Ecto neural progenitor cell (in vitro differentiated cells): ENCODE measurements around the gene TNFSF15.
"Not testable (repeated sequence)": the region's sequence is repeated elsewhere in the genome, so short reads cannot be mapped to it uniquely, and the experiment has no call there.

Experiments used
- DNase-seq: peaks from one replicate; pipeline ENCODE4 v3.0.0-alpha.2; 2018; ENCODE audit warnings: low spot score

Gene TNFSF15

DNA sequence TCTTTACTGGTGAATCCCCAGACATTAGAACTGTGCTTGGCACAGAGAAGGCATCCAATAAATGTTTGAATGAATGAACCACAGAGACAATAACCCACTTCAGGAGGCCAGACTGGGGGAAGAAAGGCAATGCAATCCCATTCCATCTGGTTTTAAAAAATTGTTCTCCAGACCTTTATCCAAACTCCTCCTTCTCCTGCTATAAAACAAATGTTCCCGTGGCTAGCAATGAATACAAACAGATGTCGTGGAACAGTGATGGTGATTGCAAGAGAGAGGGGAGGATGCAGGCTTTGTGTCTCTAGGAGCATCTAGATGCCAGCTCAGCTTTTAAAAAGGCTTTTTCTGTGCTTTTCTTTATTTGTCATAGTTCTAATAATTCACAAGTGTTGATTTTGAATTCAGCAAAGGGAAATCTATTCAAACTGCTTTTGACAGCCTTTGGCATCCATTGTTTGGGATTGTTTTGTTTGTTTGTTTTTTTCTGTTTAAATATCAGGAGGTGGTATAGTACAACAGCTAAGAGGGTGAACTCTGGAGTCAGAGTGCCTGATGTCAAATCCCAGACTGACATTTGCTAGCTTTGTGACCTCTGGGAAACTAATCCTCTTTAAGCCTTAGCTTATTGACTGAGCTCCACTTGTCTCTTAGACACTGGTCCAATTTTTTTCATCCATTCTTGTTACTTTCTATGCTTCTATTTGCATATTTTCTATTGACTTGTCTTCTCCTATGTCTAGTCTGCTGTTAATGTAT is 59.1 kb downstream of the TNFSF15 start:
- no peak for DNase-seq

DNA sequence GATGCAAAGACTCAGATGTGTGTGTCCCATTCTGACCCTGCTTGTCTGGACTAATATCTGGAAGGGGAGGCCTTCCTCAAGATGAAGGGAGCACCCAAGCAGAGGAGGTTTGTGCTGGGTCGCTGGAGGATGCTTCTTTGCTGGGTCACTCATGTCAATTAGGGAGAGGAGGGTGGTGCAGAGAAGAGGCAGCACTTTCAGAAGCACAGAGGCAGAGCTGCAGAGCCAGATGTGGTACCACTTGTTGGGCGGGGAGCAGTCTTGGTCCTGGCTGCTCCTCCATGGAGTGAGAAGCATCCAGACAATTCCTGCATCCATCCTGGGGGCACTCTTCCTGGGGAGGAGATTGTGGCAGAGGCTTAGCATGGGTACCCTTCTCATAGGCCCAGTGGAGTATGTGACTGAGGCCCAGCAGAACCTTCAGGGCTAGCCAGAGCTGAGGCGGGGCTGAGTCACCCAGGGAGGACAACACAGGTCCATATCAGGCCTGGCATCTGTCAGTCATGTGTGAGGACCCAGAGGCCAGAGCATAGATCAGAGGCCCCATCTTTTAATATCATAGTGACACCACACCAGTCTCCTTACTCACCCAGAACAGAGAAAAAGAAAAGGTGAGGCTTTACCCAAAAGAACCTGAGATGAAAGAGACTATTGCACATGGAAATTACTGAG is 59.8 kb downstream of the TNFSF15 start:
- DNase-seq, result no peak

DNA sequence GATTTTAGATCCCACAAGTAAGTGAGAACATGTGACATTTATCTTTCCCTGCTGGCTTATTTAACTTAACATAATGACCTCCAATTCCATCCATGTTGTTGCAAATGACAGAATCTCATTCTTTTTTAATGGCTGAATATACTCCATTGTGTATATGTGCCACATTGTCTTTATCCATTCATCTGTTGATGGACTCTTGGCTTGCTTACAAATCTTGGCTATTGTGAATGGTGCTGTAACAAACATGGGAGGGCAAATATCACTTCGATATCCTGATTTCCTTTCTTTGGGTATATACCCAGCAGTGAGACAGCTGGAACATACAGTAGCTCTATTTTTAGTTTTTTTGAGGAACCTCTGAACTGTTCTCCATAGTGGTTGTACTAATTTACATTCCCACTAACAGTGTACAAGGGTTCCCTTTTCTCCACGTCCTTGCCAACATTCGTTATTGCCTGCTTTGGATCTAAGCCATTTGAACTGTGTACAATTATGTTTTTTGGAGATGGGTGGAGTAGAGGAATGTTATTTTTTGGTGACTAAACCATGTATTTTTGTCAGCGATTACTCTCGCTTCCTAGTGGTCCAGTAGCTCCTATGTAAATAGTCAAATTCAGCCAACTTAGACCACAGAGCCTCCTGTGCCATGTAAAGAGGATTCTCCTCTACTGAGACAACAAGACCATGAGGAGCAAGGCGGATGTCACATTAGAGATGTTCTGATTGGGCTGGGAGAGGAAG is 60.6 kb downstream of the TNFSF15 start:
- DNase-seq, result no peak

DNA sequence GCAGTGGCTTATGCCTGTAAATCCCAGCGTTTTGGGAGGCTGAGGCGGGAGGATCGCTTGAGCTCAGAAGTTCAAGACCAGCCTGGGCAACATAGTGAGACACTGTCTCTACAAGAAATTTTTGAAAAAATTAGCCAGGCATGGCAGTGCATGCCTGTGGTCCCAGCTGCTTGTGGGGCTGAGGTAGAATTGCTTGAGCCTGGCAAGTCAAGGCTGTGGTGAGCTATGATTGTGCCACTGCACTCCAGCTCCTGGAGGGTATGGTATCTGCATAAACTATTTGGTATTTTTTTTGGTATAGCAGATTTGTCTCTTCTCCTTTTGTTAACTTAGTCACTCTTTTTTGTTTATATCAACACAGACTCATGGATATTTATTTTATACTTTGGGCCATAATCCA is 62.4 kb downstream of the TNFSF15 start:
- no peak for DNase-seq

DNA sequence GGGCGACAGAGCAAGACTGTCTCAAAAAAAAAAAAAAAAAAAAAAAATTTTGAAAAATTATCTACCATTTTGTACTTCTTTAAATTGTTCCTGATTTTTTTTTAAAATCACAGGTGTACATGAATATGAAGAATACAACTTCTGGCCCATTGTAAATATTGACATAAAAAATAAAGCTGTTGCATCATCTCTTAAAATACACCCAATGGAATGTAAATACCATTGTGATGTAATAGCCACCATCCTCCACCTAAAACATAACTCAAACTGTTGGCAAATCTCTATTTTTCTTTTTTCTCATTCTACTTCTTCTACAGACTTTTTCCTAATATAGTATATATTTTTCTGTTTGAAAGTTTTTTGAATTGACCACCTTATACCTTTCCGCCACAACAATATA is 62.9 kb downstream of the TNFSF15 start:
- DNase-seq, result no peak

DNA sequence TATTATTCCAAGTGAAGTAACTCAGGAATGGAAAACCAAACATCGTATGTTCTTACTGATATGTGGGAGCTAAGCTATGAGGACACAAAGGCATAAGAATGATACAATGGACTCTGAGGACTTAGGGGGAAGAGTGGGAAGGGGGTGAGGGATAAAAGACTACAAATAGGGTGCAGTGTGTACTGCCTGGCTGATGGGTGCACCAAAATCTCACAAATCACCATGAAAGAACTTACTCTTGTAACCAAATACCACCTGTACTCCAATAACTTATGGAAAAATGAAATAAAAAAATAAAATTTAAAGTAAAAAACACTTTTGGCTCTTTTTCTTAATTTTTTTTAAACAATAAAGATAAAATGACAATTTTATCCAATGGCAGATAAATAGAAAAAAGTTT is 64.3 kb downstream of the TNFSF15 start:
- not testable (repeated sequence) for DNase-seq

DNA sequence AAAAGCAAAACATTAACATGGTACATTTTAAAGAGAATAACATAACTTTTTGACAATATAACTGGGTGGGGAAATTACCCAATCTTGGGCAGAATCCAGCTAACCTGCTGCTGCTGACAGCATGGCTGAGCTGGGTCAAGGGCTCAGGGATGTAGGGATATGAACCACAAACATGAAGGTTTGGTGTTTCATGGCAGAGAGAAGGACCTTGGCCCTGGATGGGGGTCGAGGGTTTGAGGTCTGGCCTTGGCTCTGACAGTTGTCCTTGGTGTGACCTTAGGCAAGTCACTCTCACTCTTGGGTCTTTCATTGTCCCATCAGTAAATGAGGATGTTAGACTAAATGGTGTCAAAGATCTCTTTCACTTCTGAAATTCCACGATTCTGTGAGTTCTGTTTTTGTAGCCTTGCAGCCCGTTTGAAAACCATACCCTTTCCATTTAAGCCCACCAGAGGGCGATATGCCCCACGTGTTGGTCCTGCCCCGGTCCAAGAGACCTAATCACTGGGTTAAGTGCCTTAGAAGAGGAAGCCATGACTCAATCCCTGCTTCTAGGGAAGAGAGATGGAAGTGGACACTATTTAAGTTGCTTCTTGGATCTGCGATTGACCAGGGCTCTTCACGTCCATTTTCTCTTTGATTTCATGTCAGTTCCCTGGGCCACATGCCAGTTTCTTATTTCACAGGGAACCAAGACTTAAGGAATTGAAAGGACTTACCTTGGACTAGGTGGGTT is 67.1 kb downstream of the TNFSF15 start:
- peak; percentile 73 for DNase-seq

DNA sequence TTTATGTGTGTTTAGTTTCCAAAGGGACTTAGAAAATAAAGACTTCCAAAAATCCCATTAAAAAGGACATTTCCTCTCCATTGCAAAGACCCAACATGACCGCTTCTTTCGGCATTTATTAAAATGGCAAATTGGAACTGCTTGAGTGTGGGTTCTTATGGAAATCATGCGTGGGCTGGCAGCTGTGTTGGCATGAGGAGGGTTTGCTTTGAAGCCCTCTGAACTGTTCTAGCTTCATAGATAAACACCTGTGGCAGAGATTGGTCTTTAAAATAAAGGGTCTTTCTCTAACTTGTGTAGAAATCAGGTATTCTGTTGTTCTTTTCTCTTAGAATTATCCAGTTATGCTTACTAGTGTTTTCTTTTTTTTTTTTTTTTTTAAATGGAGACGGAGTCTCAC is 68.0 kb downstream of the TNFSF15 start:
- DNase-seq, result no peak

DNA sequence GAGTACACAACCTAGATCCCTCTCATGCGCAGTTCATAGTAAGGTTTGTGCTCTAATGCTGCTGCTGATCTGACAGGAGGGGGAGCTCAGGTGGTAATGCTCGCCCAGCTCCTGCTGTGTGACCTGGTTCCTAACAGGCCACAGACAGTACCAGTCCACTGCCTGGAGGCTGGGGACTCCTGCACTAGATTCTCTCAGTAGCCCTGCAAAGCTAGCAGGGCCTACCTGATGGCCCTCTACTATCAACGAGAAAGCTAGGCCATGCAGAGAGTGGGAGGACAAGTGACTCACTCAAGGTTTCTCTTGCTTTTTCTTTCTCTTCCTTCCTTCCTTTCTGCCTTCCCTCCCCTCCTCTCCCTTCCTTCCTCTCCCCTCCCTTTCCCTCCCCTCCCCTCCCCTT is 68.7 kb downstream of the TNFSF15 start:
- no peak for DNase-seq

DNA sequence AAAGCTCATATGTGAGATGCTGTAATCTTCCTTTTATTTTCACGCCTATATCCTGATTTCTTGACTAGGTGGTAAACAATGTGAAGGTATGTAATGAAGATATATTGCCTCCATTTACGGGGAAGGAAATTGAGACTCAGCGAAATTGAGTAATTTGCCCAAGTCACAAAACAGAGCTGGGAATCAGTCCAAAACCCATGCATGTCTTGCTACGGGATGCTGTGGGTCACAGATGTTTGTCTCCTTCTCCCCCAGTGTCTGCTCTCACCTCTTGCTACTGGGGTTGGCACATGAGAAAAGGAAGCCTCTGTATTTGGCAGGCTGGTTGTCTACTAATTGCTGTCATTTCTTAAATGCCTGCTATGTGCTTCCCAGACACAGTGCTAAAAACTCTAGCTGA is 70.1 kb downstream of the TNFSF15 start:
- DNase-seq, result no peak

DNA sequence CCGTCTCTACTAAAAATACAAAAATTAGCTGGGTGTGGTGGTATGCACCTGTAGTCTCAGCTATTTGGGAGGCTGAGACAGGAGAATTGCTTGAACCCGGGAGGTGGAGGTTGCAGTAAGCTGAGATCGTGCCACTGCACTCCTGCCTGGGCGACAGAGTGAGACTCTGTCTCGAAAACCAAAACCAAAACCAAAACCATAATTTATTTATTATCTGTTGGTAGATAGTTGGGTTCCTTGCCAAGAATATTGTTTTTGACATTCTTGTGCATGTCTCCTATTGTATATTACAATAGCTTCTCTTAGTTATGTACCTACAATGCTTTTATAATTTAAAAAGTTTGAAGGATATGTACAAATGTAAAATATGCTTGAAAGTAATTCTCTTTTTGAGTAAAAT is 70.7 kb downstream of the TNFSF15 start:
- not testable (repeated sequence) for DNase-seq
